ENCODE data around the gene NCCRP1.

The NCCRP1 gene

DNA sequence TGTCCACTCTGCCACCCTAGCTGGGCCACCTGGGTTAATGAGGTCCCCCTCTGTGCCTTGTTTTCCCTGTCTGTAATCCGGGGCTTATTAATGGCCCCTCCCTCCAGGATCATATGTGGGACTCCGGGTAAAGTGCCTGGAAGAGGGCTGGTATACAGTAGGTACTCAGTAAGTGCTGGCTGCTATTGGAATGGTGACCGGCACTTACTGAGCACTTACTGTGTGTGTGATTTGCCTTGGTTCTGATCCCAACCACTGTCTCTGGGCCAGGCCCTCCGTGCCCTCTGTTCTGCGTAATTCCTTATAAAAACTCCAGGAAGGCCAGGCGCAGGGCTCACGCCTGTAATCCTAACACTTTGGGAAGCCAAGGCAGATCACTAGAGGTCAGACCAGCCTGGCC, 30.9 kb upstream of the NCCRP1 start:
- no peaks in the 10 kb centered on the region for H3K9me3 ChIP-seq (ENCODE audit: control insufficient read depth, insufficient read depth, low read length)
- WGBS (ENCODE audit: insufficient coverage, insufficient read length), result no CpG with 5 or more reads among the region's 7 CpGs
- peaks cover 12% of the 10 kb centered on the region for H3K4me1 ChIP-seq (ENCODE audit: control insufficient read depth, insufficient read depth, low read length)
- no peaks in the 10 kb centered on the region for H3K27me3 ChIP-seq (ENCODE audit: control insufficient read depth, insufficient read depth, low read length)
- H3K36me3 ChIP-seq (ENCODE audit: control insufficient read depth, insufficient read depth, low read length), result peaks cover 2% of the 10 kb centered on the region; the same call in 1 of the 2 replicates
- H3K27ac ChIP-seq (ENCODE audit: low read length), result no peak overlapping the region
- H3K4me3 ChIP-seq (ENCODE audit: low read length), result no peak overlapping the region
- DNase-seq (ENCODE audit: low read depth, low spot score), result no peak

DNA sequence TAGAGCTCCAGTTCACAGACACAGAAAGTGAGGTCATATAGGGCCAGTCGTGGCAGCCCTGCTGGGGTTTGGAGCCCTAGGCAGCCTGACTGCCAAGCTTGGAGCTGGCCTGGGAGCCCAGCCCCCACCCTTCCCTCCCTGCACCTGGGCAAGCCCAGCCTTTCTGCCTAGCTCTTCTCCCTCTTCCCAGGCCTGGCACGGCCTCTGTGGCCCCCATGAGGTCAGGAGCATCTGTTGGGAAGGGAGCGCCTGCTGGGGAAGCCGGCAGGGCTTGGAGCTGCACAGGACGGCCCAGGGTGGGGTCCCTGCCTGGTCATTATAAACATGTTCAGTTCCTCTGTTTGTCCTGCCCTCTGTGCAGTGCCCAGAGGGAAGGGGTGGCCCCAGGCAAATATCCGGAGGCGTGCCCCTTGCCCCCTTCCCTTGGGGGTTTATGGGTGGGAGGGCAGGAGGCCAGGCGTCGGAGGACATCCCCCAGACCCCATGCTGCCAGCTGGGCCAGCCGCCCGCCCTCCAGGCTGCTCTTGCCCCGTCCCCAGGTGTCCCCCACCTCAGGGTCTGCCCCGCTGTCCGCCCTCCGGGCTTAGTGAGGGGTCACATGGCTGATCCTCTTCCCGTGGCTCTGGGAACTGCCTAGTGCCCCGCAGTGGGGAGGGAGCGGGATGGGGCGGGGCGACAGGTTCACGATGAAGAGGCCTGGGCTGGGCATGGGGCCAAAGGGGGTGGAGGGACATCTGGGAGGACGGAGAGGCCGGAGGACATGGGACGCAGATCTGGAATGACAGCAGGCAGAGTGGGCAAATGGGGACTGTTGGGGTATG, 30.0 kb upstream of the NCCRP1 start:
- no CpG with 5 or more reads among the region's 24 CpGs for WGBS (ENCODE audit: insufficient coverage, insufficient read length)
- no peaks in the 10 kb centered on the region for H3K27me3 ChIP-seq (ENCODE audit: control insufficient read depth, insufficient read depth, low read length)
- no peak for DNase-seq (ENCODE audit: low read depth, low spot score)
- no peak overlapping the region for H3K4me3 ChIP-seq (ENCODE audit: low read length)
- H3K4me1 ChIP-seq (ENCODE audit: control insufficient read depth, insufficient read depth, low read length), result peaks cover 12% of the 10 kb centered on the region
- peaks cover 6% of the 10 kb centered on the region; the same call in 1 of the 2 replicates for H3K36me3 ChIP-seq (ENCODE audit: control insufficient read depth, insufficient read depth, low read length)
- no peak overlapping the region for H3K27ac ChIP-seq (ENCODE audit: low read length)
- H3K9me3 ChIP-seq (ENCODE audit: control insufficient read depth, insufficient read depth, low read length), result no peaks in the 10 kb centered on the region

DNA sequence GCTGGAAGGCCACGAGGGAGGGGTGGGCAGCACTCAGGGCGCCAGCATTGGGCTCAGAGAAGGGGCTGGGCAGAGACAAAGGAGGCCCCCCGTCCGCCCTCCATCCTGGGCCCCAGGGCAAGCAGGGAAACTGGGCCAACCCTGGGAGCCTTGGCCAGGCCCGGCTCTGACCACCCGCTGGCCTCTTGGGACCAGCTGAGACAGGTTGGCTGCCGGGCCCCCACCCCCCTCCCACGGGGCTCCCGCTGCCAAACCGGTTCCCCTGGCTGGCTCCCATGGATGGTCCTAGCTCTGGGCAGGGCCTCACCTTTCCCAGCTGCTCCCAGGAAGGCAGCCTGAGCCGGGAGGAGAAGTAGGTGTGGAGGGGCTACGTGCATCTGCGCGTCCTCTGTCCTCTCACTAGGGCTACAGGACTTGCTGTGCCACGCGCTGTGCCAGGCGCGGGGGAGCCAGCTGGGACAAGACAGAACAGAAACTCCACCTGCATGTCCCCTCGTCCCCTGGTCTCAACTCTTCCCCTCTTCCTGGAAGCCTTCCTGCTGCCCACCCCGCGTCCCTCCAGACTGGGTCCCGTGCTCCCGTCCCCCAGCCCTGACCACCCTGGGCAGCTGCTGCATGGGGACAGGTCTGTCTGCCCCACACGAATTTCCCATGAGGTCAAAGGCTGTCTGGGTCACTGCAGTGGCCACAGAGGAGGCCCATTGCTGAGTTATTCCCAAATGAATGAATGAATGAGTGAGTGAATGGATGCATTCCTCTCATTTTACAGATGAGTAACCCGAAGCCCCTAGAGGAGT, 29.1 kb upstream of the NCCRP1 start:
- no CpG with 5 or more reads among the region's 25 CpGs for WGBS (ENCODE audit: insufficient coverage, insufficient read length)
- H3K27me3 ChIP-seq (ENCODE audit: control insufficient read depth, insufficient read depth, low read length), result no peaks in the 10 kb centered on the region
- no peak overlapping the region for H3K4me3 ChIP-seq (ENCODE audit: low read length)
- peaks cover 12% of the 10 kb centered on the region for H3K4me1 ChIP-seq (ENCODE audit: control insufficient read depth, insufficient read depth, low read length)
- no peak for DNase-seq (ENCODE audit: low read depth, low spot score)
- peaks cover 7% of the 10 kb centered on the region; the same call in 1 of the 2 replicates for H3K36me3 ChIP-seq (ENCODE audit: control insufficient read depth, insufficient read depth, low read length)
- no peak overlapping the region for H3K27ac ChIP-seq (ENCODE audit: low read length)
- H3K9me3 ChIP-seq (ENCODE audit: control insufficient read depth, insufficient read depth, low read length), result no peaks in the 10 kb centered on the region

DNA sequence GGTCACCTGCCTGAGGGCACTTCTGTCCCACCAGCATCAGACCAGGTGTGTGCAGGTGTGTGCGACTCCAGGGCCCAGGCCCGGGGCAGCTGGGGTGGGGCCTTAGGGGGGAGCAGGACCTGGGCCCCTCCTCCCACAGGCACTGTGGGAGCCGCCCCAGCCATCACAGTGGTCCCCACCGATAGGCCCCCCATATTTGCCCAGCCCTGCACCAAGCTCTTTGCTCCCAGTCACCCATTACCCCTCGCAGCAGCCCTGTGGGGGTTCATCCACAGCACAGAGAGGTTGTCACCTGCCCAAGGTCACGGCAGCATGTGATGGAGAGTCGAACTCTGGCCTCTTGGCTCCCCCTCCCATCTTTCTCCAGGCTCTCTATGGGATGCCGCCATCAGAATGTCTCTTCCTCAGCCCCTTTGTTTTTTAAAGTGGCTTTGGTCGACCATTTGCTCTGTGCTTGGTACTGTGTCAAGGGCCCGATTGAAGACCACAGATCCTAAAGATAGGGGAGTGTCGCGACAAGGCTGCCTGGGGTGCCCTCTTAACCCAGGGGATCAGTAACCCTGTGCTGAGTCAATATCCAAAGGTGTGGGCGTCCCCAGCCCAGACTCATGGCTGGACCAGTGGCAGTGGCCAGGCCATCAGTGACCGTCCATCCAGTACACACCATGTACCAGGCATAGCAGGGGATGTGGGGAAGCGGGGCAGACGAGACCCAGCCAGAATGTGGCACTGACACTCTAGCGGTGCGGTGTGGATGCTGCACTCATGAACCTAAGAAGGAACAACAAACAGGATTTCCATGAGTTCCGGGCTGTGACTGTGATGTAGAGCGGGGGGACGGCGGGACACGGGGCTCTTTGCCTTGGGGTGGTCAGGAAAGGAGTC, 28.3 kb upstream of the NCCRP1 start:
- H3K4me1 ChIP-seq (ENCODE audit: control insufficient read depth, insufficient read depth, low read length), result peaks cover 12% of the 10 kb centered on the region
- DNase-seq (ENCODE audit: low read depth, low spot score), result no peak
- peaks cover 7% of the 10 kb centered on the region; the same call in 1 of the 2 replicates for H3K36me3 ChIP-seq (ENCODE audit: control insufficient read depth, insufficient read depth, low read length)
- H3K9me3 ChIP-seq (ENCODE audit: control insufficient read depth, insufficient read depth, low read length), result no peaks in the 10 kb centered on the region
- H3K4me3 ChIP-seq (ENCODE audit: low read length), result no peak overlapping the region
- WGBS (ENCODE audit: insufficient coverage, insufficient read length), result no CpG with 5 or more reads among the region's 23 CpGs
- no peak overlapping the region for H3K27ac ChIP-seq (ENCODE audit: low read length)
- H3K27me3 ChIP-seq (ENCODE audit: control insufficient read depth, insufficient read depth, low read length), result no peaks in the 10 kb centered on the region

DNA sequence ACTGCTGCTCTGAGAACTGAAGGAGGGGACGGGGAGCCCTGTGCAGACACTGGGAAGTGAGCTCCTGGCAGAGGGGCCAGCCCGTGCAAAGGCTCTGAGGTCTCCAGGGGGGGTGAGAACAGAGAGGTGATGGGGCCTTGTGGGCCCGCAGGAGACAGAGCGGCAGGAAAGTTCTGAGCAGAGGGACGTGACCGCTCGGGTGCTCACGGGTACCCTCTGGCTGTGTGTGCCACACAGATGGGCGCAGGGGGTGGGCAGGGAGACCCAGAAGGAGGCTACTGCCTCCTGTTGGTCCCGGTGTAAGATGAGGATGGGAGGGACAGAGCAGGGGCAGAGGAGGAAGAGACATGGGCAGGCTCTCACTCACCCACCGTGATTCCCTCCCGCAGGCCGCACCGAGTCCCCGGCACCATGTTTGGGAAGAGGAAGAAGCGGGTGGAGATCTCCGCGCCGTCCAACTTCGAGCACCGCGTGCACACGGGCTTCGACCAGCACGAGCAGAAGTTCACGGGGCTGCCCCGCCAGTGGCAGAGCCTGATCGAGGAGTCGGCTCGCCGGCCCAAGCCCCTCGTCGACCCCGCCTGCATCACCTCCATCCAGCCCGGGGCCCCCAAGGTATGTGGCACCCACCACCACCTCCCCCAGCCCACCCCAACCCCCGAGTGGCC, 27.5 kb upstream of the NCCRP1 start:
- Histone ChIP-seq H3K27ac (ENCODE audit: low read length) (no peak overlapping the region), H3K36me3 (ENCODE audit: control insufficient read depth, insufficient read depth, low read length) (peaks cover 12% of the 10 kb centered on the region; the same call in 1 of the 2 replicates), H3K9me3 (ENCODE audit: control insufficient read depth, insufficient read depth, low read length) (no peaks in the 10 kb centered on the region), H3K4me3 (ENCODE audit: low read length) (no peak overlapping the region), H3K27me3 (ENCODE audit: control insufficient read depth, insufficient read depth, low read length) (no peaks in the 10 kb centered on the region), H3K4me1 (ENCODE audit: control insufficient read depth, insufficient read depth, low read length) (peaks cover 12% of the 10 kb centered on the region)
- no CpG with 5 or more reads among the region's 36 CpGs for WGBS (ENCODE audit: insufficient coverage, insufficient read length)
- DNase-seq (ENCODE audit: low read depth, low spot score), result no peak

DNA sequence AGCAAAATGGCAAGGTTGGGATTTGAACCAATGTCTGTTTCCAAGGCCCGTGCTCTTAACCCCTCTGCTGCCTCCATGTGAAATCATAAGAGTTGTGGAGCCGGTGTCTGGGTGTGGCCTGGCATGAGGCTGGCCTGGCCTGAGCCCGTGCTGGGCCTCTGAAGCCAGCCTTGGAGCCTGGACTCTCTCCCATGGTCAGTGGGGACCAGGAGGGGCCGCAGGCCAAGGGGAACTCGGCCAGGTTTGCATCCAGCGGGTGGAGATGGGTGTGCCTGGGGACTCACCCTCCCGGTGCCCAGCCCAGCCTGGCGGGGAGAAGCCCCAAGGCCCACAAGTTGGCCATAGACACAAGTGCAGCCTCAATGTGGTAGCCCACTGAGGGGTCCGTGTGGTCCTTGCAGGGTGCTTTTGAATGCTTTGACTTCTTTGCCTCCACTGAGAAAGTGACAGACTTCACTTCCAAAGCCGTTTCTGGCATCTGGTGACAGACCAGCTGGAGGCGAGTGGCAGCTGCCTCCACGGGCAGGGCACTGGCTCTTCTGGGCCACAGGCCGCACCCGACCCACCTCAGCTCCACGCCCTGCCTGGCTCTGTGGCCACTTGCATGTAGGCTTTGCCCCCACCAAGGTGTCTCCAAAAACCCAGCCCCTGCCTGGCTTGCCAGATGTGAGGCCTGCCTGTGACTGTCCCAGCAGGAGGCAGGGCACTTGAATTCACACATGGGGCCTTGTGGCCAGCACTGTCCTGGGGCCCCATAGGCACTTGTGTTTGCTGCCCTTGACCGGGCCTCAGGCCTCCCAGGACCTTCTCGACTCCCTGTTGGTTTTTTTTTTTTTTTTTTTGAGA, 26.2 kb upstream of the NCCRP1 start:
- no CpG with 5 or more reads among the region's 17 CpGs for WGBS (ENCODE audit: insufficient coverage, insufficient read length)
- H3K4me1 ChIP-seq (ENCODE audit: control insufficient read depth, insufficient read depth, low read length), result peaks cover 12% of the 10 kb centered on the region

DNA sequence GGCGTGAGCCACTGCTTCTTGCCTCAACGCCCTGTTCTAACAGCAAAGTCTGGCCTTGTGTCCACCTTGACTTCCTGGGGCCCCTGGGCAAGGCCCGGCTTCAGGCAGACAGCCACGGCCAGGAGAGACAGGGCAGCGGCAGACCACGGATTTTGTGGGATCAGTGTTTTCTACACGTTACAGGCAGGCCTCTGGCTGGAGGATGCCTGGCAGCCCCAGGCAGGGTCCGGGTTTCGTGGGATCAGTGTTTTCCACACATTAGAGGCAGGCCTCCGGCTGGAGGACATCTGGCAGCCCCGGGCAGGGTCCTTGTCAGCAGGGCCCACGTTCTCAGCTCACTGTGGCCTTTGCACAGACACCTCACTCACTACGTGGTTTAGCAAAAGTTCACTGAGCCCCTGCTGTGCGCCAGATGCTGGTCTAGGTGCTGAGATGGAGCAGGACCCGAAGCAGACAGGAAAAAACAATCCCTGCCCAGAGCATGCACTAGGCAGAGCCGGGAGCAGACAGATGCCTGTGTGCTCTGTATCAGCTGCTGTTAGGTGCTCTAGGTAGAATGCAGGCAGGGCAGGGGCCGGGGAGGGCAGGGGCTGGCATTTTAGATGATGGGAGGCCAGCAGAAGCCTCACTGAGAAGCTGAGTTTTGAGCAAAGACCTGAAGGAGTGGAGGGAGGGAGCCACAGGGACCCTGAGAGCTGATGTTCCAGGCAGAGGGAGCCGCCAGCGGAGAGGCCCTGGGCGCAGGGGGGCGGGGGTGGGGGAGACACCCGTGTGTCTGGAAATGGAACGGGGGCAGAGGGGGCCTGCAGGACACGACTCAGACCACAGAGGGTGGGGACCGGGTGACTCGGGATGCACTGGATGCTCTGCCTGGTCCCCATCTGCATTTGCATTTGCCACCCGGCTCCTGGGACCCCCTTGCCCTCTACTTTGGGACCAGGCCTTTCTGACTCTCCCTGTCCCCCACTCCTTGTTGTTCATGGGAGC, 25.0 kb upstream of the NCCRP1 start:
- H3K27me3 ChIP-seq (ENCODE audit: control insufficient read depth, insufficient read depth, low read length), result no peaks in the 10 kb centered on the region
- H3K4me1 ChIP-seq (ENCODE audit: control insufficient read depth, insufficient read depth, low read length), result peaks cover 11% of the 10 kb centered on the region
- H3K27ac ChIP-seq (ENCODE audit: low read length), result no peak overlapping the region
- no peak for DNase-seq (ENCODE audit: low read depth, low spot score)
- H3K36me3 ChIP-seq (ENCODE audit: control insufficient read depth, insufficient read depth, low read length), result peaks cover 22% of the 10 kb centered on the region
- H3K4me3 ChIP-seq (ENCODE audit: low read length), result no peak overlapping the region
- WGBS (ENCODE audit: insufficient coverage, insufficient read length), result no CpG with 5 or more reads among the region's 27 CpGs
- H3K9me3 ChIP-seq (ENCODE audit: control insufficient read depth, insufficient read depth, low read length), result no peaks in the 10 kb centered on the region

More for the DNA sequence above, 26.2 kb upstream of the NCCRP1 start:
- Histone ChIP-seq H3K27ac (ENCODE audit: low read length) (no peak overlapping the region), H3K36me3 (ENCODE audit: control insufficient read depth, insufficient read depth, low read length) (peaks cover 19% of the 10 kb centered on the region), H3K27me3 (ENCODE audit: control insufficient read depth, insufficient read depth, low read length) (no peaks in the 10 kb centered on the region), H3K9me3 (ENCODE audit: control insufficient read depth, insufficient read depth, low read length) (no peaks in the 10 kb centered on the region), H3K4me3 (ENCODE audit: low read length) (no peak overlapping the region)
- no peak for DNase-seq (ENCODE audit: low read depth, low spot score)

DNA sequence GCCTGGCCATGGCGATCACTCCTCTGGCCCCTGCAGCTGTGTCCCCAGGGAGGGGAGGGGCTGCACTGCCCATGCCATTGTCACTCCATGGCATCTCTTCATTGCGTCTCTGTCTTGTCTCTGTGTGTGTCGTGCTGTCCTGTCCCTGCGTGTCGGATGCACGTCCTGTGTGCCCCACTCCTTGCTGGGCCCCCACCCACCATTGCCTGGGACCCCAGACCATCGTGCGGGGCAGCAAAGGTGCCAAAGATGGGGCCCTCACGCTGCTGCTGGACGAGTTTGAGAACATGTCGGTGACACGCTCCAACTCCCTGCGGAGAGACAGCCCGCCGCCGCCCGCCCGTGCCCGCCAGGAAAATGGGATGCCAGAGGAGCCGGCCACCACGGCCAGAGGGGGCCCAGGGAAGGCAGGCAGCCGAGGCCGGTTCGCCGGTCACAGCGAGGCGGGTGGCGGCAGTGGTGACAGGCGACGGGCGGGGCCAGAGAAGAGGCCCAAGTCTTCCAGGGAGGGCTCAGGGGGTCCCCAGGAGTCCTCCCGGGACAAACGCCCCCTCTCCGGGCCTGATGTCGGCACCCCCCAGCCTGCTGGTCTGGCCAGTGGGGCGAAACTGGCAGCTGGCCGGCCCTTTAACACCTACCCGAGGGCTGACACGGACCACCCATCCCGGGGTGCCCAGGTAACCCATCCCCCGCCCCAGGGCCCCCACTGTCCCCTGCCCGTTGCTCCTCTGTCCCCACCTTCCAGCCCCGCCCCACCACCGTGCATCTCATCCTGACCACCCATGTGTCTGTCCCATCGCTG, 23.9 kb upstream of the NCCRP1 start:
- Histone ChIP-seq H3K27ac (ENCODE audit: low read length) (no peak overlapping the region), H3K36me3 (ENCODE audit: control insufficient read depth, insufficient read depth, low read length) (peaks cover 25% of the 10 kb centered on the region), H3K27me3 (ENCODE audit: control insufficient read depth, insufficient read depth, low read length) (no peaks in the 10 kb centered on the region), H3K9me3 (ENCODE audit: control insufficient read depth, insufficient read depth, low read length) (no peaks in the 10 kb centered on the region), H3K4me1 (ENCODE audit: control insufficient read depth, insufficient read depth, low read length) (peaks cover 2% of the 10 kb centered on the region), H3K4me3 (ENCODE audit: low read length) (no peak overlapping the region)
- no peak for DNase-seq (ENCODE audit: low read depth, low spot score)
- WGBS (ENCODE audit: insufficient coverage, insufficient read length), result no CpG with 5 or more reads among the region's 45 CpGs

Data from iPS DF 6.9 (cell line).